HepG2 (cell line): ENCODE measurements around the gene OTUB2. TPM values are rescaled to one million over a fixed set of nuclear protein-coding genes. Genes with fewer than 3 reads are reported as not detected.

Experiments
- CREB1 ChIP-seq, 2 experiments: fragments of 450-650 bp in 1 of 2; IDR thresholded peaks; 2 replicates each; pipeline ENCODE4 v1.6.1; 2016 to 2017; ENCODE audit warnings: control low read depth in 1 of 2, mild to moderate bottlenecking in 1 of 2, missing compliant biosample characterization in 1 of 2, missing genetic modification characterization in 1 of 2
- DNMT1 ChIP-seq: sonication (generic); formaldehyde crosslinking; IDR thresholded peaks from 2 replicates; pipeline ENCODE4 v1.5.1; 2020; ENCODE audit warnings: mild to moderate bottlenecking, missing genetic modification reagents
- E2F1 ChIP-seq: sonication (generic); formaldehyde crosslinking; IDR thresholded peaks from 2 replicates; pipeline ENCODE4 v1.5.0; 2020; ENCODE audit warnings: missing genetic modification reagents
- ESRRA ChIP-seq: sonication (generic); formaldehyde crosslinking; IDR thresholded peaks from 2 replicates; pipeline ENCODE4 v1.5.1; 2020; ENCODE audit warnings: mild to moderate bottlenecking, low read depth, missing genetic modification reagents
- GATAD2A ChIP-seq: IDR thresholded peaks from 2 replicates; pipeline ENCODE4 v1.6.1; 2016
- KDM5B ChIP-seq: sonication (generic); formaldehyde crosslinking; IDR thresholded peaks from 2 replicates; pipeline ENCODE4 v1.4.0; 2020; ENCODE audit warnings: missing genetic modification reagents, mild to moderate bottlenecking, borderline replicate concordance
- MAF1 ChIP-seq: sonication (generic); formaldehyde crosslinking; IDR thresholded peaks from 2 replicates; pipeline ENCODE4 v1.5.0; 2020; ENCODE audit warnings: missing genetic modification reagents, borderline replicate concordance
- MXD4 ChIP-seq: IDR thresholded peaks from 2 replicates; pipeline ENCODE4 v1.6.1; 2016; ENCODE audit warnings: mild to moderate bottlenecking, missing biosample characterization, missing genetic modification reagents
- PHF5A ChIP-seq: IDR thresholded peaks from one replicate; pipeline ENCODE4 v1.6.1; 2018; ENCODE audit warnings: low read depth, missing genetic modification reagents; ENCODE audit not compliant: unreplicated experiment
- SCMH1 ChIP-seq: sonication (generic); formaldehyde crosslinking; IDR thresholded peaks from 2 replicates; pipeline ENCODE4 v1.9.0; 2021; ENCODE audit warnings: missing genetic modification reagents, mild to moderate bottlenecking, borderline replicate concordance
- SMYD3 ChIP-seq: sonication (generic); formaldehyde crosslinking; IDR thresholded peaks from 2 replicates; pipeline ENCODE4 v1.8.1; 2023; ENCODE audit warnings: mild to moderate bottlenecking, missing genetic modification reagents
- SNRNP70 ChIP-seq: fragments of 200-400 bp; formaldehyde crosslinking; IDR thresholded peaks from 2 replicates; pipeline ENCODE4 v1.6.1; 2017; ENCODE audit warnings: mild to moderate bottlenecking, low read depth, low read length, moderate library complexity
- TOE1 ChIP-seq: sonication (generic); formaldehyde crosslinking; IDR thresholded peaks from 2 replicates; pipeline ENCODE4 v1.4.0; 2020; ENCODE audit warnings: mild to moderate bottlenecking, missing genetic modification reagents
- ZFYVE20 ChIP-seq: sonication (generic); formaldehyde crosslinking; IDR thresholded peaks from 2 replicates; pipeline ENCODE4 v1.8.0; 2023; ENCODE audit warnings: low read depth, mild to moderate bottlenecking, moderate library complexity, missing genetic modification reagents, borderline replicate concordance
- ZNF124 ChIP-seq: sonication (generic); formaldehyde crosslinking; IDR thresholded peaks from 2 replicates; pipeline ENCODE4 v1.4.0; 2020; ENCODE audit warnings: missing genetic modification reagents
- ZNF160 ChIP-seq: sonication (generic); formaldehyde crosslinking; IDR thresholded peaks from 2 replicates; pipeline ENCODE4 v1.8.0; 2022; ENCODE audit warnings: mild to moderate bottlenecking, inconsistent platforms, missing genetic modification reagents
- ZNF563 ChIP-seq: sonication (generic); formaldehyde crosslinking; IDR thresholded peaks from 2 replicates; pipeline ENCODE4 v1.8.0; 2022; ENCODE audit warnings: mild to moderate bottlenecking, moderate library complexity, missing genetic modification reagents
- ZNF629 ChIP-seq: sonication (generic); formaldehyde crosslinking; conservative IDR thresholded peaks from 2 replicates; pipeline ENCODE4 v1.5.0; 2020; ENCODE audit warnings: missing genetic modification reagents
- ZNF770 ChIP-seq: sonication (generic); formaldehyde crosslinking; IDR thresholded peaks from 2 replicates; pipeline ENCODE4 v1.5.0; 2020; ENCODE audit warnings: mild to moderate bottlenecking, missing genetic modification reagents
- polyA plus RNA-seq, 8 experiments: library from polyadenylated mRNA; depleted of rRNA in 3 of 8; stranded (reverse) in 7 of 8; unstranded in 1 of 8; fragments of >200 nt; fragmentation: Illumina TruSeq in 4 of 8; extraction: Trizol in 4 of 8; gene quantifications; 2 replicates each; pipeline versions ENCODE4 v1.2.1 to v1.2.3, GENCODE V29; 2011 to 2016; ENCODE audit warnings: low read depth in 4 of 8, missing spikeins in 1 of 8, mixed read lengths in 1 of 8; ENCODE audit not compliant: insufficient read depth in 1 of 8
- total RNA-seq, 5 experiments: library from RNA; depleted of rRNA; stranded (reverse); fragments of >200 nt; fragmentation: Illumina TruSeq; extraction: Trizol; gene quantifications; 2 replicates each; pipeline ENCODE4 v1.2.3, GENCODE V29; 2016; ENCODE audit warnings: low read depth in 1 of 5
- TF ChIP-seq, protein P1 (sequence below): sonication (generic); formaldehyde crosslinking; IDR thresholded peaks from 2 replicates; pipeline ENCODE4 v1.4.0; 2020; ENCODE audit warnings: mild to moderate bottlenecking, low read depth, missing genetic modification reagents
- TF ChIP-seq, protein P2 (sequence below), 2 experiments: sonication (generic) in 1 of 2; formaldehyde crosslinking in 1 of 2; IDR thresholded peaks; 2 replicates each; pipeline versions ENCODE4 v1.4.0 to v1.6.1; 2016 to 2020; ENCODE audit warnings: borderline replicate concordance in 1 of 2, low read depth in 1 of 2, mild to moderate bottlenecking in 1 of 2, missing genetic modification reagents in 1 of 2
- TF ChIP-seq, protein P3 (sequence below): IDR thresholded peaks from 2 replicates; pipeline ENCODE4 v1.6.1; 2016; ENCODE audit warnings: missing genetic modification reagents, missing compliant biosample characterization

The OTUB2 gene
- total and polyA plus RNA-seq, 2 of the 13 experiments (the other 11 are each of a cell fraction or from before 2014, with no cell fraction given), result 2.2 to 2.4 TPM

GRCh38 chr14:94058674-94059138, 32.6 kb downstream of the OTUB2 start (continued):
- TF ChIP-seq, protein P1, sequence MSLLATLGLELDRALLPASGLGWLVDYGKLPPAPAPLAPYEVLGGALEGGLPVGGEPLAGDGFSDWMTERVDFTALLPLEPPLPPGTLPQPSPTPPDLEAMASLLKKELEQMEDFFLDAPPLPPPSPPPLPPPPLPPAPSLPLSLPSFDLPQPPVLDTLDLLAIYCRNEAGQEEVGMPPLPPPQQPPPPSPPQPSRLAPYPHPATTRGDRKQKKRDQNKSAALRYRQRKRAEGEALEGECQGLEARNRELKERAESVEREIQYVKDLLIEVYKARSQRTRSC (CRISPR knock-in tag), result no peak
- TF ChIP-seq KDM5B (no peak), DNMT1 (CRISPR knock-in tag) (no peak), ZFYVE20 (CRISPR knock-in tag) (no peak), TOE1 (CRISPR knock-in tag) (no peak), ZNF124 (CRISPR knock-in tag) (no peak), GATAD2A (CRISPR knock-in tag) (peak; percentile 81), SNRNP70 (no peak), ZNF160 (CRISPR knock-in tag) (no peak), CREB1 (IDR thresholded peaks at IDR 0.05) (no peak), CREB1 (CRISPR knock-in tag; IDR thresholded peaks at IDR 0.05) (peak; percentile 71), PHF5A (no peak), SCMH1 (CRISPR knock-in tag) (no peak), ZNF770 (CRISPR knock-in tag) (no peak), ESRRA (CRISPR knock-in tag) (0 out of 2 replicates have a peak, but pooled peaks have one; percentile 18), MAF1 (CRISPR knock-in tag) (no peak), MXD4 (CRISPR knock-in tag) (no peak), ZNF563 (no peak), ZNF629 (CRISPR knock-in tag) (peak; percentile 61), E2F1 (CRISPR knock-in tag) (no peak; the same call in 1 of the 2 replicates), SMYD3 (no peak)
- TF ChIP-seq, protein P2, sequence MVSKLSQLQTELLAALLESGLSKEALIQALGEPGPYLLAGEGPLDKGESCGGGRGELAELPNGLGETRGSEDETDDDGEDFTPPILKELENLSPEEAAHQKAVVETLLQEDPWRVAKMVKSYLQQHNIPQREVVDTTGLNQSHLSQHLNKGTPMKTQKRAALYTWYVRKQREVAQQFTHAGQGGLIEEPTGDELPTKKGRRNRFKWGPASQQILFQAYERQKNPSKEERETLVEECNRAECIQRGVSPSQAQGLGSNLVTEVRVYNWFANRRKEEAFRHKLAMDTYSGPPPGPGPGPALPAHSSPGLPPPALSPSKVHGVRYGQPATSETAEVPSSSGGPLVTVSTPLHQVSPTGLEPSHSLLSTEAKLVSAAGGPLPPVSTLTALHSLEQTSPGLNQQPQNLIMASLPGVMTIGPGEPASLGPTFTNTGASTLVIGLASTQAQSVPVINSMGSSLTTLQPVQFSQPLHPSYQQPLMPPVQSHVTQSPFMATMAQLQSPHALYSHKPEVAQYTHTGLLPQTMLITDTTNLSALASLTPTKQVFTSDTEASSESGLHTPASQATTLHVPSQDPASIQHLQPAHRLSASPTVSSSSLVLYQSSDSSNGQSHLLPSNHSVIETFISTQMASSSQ (IDR thresholded peaks at IDR 0.05; ENCODE audit: low read depth), result peak; percentile 91
- TF ChIP-seq, protein P2 (CRISPR knock-in tag; IDR thresholded peaks at IDR 0.05; ENCODE audit: borderline replicate concordance), result peak; percentile 92
- TF ChIP-seq, protein P3, sequence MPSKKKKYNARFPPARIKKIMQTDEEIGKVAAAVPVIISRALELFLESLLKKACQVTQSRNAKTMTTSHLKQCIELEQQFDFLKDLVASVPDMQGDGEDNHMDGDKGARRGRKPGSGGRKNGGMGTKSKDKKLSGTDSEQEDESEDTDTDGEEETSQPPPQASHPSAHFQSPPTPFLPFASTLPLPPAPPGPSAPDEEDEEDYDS (CRISPR knock-in tag), result no peak; the same call in 1 of the 2 replicates
